Lung (tissue), 12 donors: ENCODE measurements around the gene ADAMTS7. TPM values are rescaled to one million over a fixed set of nuclear protein-coding genes. Genes with fewer than 3 reads are reported as not detected.
"Not testable (repeated sequence)": the region's sequence is repeated elsewhere in the genome, so short reads cannot be mapped to it uniquely, and the experiment has no call there.

ENCODE experiments used
- ATAC-seq: fragments of 200-7000 bp; cut with Tn5 transposase; one replicate; pipeline ENCODE4 v1.9.1; 2020; ENCODE audit warnings: moderate number of reproducible peaks; ENCODE audit not compliant: insufficient read depth, low FRiP score
- DNase-seq, 3 donors: peaks; one replicate each; pipeline ENCODE4 v3.0.0-alpha.2; 2013 to 2017
- H3K27ac ChIP-seq, 2 donors: one replicate each; pipeline ENCODE4 v1.5.1; 2013; ENCODE audit warnings: mild to moderate bottlenecking in 2 of 2, moderate library complexity in 2 of 2, control low read depth in 1 of 2, inconsistent platforms in 1 of 2, low read depth in 1 of 2, low read length in 1 of 2
- H3K27me3 ChIP-seq, 3 donors: one replicate each; pipeline ENCODE4 v1.5.1; 2013; ENCODE audit warnings: low read length in 2 of 3; ENCODE audit not compliant: control insufficient read depth in 3 of 3, insufficient read depth in 3 of 3
- H3K36me3 ChIP-seq, 4 donors: one replicate each; pipeline ENCODE4 v1.5.1; 2013; ENCODE audit warnings: low read length in 4 of 4, mild to moderate bottlenecking in 1 of 4, moderate library complexity in 1 of 4; ENCODE audit not compliant: control insufficient read depth in 4 of 4, insufficient read depth in 4 of 4
- H3K4me1 ChIP-seq, 5 donors: one replicate each; pipeline ENCODE4 v1.5.1; 2013; ENCODE audit warnings: low read length in 5 of 5, mild to moderate bottlenecking in 2 of 5, moderate library complexity in 1 of 5; ENCODE audit not compliant: control insufficient read depth in 5 of 5, insufficient read depth in 5 of 5
- H3K4me3 ChIP-seq: one replicate; pipeline ENCODE4 v1.5.1; 2013; ENCODE audit warnings: mild to moderate bottlenecking, control low read depth, moderate library complexity
- H3K9ac ChIP-seq, 2 donors: one replicate each; pipeline ENCODE4 v1.5.1; 2013; ENCODE audit warnings: low read length in 2 of 2, control low read depth in 1 of 2; ENCODE audit not compliant: insufficient read depth in 1 of 2
- H3K9me3 ChIP-seq, 4 donors: one replicate each; pipeline ENCODE4 v1.5.1; 2013; ENCODE audit warnings: low read length in 3 of 4, mild to moderate bottlenecking in 1 of 4, moderate library complexity in 1 of 4; ENCODE audit not compliant: control insufficient read depth in 4 of 4, insufficient read depth in 3 of 4
- WGBS, 2 donors: extraction: QIAGEN DNeasy Blood & Tissue Kit; methylation state at CpG; one replicate each; pipeline ENCODE4 v1.1.7; 2013; 5-methylcytosine and 5-hydroxymethylcytosine counted together
- polyA plus RNA-seq, 2 donors: library from polyadenylated mRNA; stranded (reverse); fragments of 200-250 nt; gene quantifications; one replicate each; pipeline ENCODE4 v1.2.1, GENCODE V29; 2013
- total RNA-seq, 2 donors: library from RNA; depleted of rRNA in 1 of 2; stranded (reverse); fragments of >200 nt in 1 of 2; gene quantifications; one replicate each; pipeline ENCODE4 v1.2.1, GENCODE V29; 2014 to 2021
- TF ChIP-seq, protein P1 (sequence below): IDR thresholded peaks from 2 replicates; pipeline ENCODE4 v1.5.1; 2012; ENCODE audit warnings: mild to moderate bottlenecking; ENCODE audit errors: control extremely low read depth, extremely low read depth
- donor health status: control.
- donor health status: control.
- donor health status: Bipolar disorder and iron deficiency.
- donor health status: healthy.
- donor health status: DM: yes; HTN: yes; CAD: no.

ADAMTS7 gene
- total and polyA plus RNA-seq, 4 donors, result 3.3 to 13.1 (median 5.2) TPM

- H3K36me3 ChIP-seq, result peaks cover 0 to 13% (median 3%) of the 10 kb centered on the region in 4 donors
- DNase-seq, H3K9me3 ChIP-seq, H3K27me3 ChIP-seq, H3K9ac ChIP-seq, H3K4me3 ChIP-seq, H3K27ac ChIP-seq, ATAC-seq: not testable (repeated sequence)
- peaks cover 0 to 16% (median 6%) of the 10 kb centered on the region in 5 donors for H3K4me1 ChIP-seq
- 75 to 78% methylated on average over 4 of the region's 4 CpGs for WGBS, 2 donors
Observed at GRCh38 chr15:78781381-78781780, 29.9 kb downstream of the ADAMTS7 start.

DNA sequence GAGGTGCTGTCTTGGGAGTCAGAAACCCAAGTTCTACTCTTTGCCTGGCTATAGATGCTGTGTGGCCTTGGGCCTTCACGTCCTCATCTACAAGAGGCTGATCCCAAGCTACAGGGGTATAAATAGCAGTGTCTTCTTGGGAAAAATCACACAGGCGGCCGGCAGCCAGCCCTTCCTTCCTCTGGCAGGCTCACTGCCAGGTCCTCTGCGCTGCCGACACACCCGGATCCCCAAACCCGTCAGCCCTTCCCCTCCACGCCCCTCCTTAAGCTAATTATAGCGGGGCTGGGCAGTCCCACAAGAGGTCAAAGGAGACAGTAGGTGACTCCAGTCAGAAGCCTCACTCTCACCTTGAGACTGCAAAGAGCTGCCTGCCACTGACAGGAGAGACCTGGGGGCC lies 31.3 kb downstream of the ADAMTS7 start:
- not testable (repeated sequence) for H3K27ac ChIP-seq, DNase-seq, H3K27me3 ChIP-seq, H3K9ac ChIP-seq, H3K36me3 ChIP-seq, H3K4me3 ChIP-seq, H3K9me3 ChIP-seq
- 6% methylated on average over 1 of the region's 9 CpGs; no CpG with 5 or more reads in 1 of the 2 donors for WGBS, 2 donors
- ATAC-seq, result peak; percentile 44
- peaks cover 0 to 16% (median 6%) of the 10 kb centered on the region in 5 donors for H3K4me1 ChIP-seq

DNA sequence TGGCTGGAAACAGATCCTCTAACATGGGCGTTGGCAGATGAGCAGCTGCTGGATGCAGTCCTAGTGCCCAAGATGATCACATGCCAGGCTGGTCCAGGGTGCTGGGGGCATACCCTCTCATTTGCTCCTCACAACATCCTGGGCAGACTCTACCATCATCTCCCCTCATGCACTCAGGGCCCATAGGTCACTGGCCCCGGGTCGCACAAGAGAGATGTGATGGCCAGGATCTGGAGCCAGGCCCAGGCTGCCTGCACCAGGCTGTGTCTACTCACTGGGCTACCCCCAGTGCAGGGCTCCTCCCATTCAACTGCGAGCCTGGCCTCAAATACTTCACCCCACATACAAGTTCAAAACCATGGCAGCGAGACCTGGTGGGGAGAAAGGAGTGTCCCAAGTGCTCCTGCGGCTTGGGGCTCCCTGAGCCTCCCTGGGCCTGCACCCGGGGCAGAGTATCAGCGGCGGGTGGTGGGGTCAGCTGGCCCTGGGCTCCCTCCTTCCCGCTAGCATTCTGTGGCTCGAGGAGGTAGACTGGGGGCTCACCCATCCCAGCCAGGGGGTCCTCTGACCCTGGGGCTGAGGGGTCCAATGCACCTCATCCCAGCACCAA lies 32.0 kb downstream of the ADAMTS7 start:
- H3K27ac ChIP-seq, H3K9ac ChIP-seq, DNase-seq, H3K27me3 ChIP-seq, H3K9me3 ChIP-seq, H3K36me3 ChIP-seq, ATAC-seq, H3K4me3 ChIP-seq: not testable (repeated sequence)
- H3K4me1 ChIP-seq, result peaks cover 0 to 16% (median 6%) of the 10 kb centered on the region in 5 donors
- WGBS, 2 donors, result 78% methylated on average over 11 of the region's 11 CpGs

DNA sequence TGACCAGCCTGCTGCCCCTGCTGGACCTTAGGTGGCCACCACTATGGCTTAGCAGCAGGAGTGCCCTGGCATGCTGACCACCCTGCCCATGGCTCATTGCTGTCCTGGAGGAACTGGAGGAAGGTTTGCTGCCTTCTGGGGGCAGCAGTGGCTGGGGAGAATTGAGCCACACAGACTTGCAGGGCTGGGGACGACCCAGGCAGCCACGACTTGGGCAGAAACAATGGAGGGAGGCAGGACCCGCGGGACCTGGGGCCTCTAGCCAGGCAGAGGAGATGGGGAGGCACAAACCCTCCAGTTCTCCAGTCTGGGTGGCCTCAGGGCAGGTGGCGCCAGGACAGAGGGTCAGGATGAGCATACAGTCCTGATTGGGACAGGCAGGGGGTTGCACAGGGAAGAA lies 32.8 kb downstream of the ADAMTS7 start:
- H3K9me3 ChIP-seq, result no peaks in the 10 kb centered on the region
- ATAC-seq (no peak), DNase-seq (no peak)
- H3K36me3 ChIP-seq, result no peaks in the 10 kb centered on the region
- TF ChIP-seq, protein P1, sequence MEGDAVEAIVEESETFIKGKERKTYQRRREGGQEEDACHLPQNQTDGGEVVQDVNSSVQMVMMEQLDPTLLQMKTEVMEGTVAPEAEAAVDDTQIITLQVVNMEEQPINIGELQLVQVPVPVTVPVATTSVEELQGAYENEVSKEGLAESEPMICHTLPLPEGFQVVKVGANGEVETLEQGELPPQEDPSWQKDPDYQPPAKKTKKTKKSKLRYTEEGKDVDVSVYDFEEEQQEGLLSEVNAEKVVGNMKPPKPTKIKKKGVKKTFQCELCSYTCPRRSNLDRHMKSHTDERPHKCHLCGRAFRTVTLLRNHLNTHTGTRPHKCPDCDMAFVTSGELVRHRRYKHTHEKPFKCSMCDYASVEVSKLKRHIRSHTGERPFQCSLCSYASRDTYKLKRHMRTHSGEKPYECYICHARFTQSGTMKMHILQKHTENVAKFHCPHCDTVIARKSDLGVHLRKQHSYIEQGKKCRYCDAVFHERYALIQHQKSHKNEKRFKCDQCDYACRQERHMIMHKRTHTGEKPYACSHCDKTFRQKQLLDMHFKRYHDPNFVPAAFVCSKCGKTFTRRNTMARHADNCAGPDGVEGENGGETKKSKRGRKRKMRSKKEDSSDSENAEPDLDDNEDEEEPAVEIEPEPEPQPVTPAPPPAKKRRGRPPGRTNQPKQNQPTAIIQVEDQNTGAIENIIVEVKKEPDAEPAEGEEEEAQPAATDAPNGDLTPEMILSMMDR, result no peak
- peaks cover 0 to 16% (median 6%) of the 10 kb centered on the region in 5 donors for H3K4me1 ChIP-seq
- H3K4me3 ChIP-seq, result no peak overlapping the region
- WGBS, 2 donors, result 69 to 78% methylated on average over 5 of the region's 5 CpGs
- H3K9ac ChIP-seq, result no peak overlapping the region
- H3K27me3 ChIP-seq, result no peaks in the 10 kb centered on the region
- peak overlapping the region; percentile 13 to 54 for H3K27ac ChIP-seq

DNA sequence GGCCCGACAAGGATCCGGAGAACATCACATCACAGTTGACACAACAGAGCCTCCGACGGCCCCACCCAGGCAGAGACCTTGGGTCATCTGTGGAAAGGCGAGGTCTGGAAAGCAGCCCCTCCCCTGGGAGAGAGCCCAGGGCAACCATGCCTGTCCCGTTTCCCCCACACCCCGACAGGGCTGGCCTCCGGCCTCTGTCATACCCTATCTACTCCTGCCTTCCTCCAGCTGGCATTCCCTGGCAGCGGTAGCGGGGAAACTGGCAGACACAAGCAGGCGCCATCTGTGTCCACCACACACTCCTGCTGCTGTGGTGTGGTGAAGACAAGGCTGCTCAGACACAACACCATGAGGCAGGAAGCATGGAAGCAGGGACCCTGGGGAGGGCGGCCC lies 33.3 kb downstream of the ADAMTS7 start:
- Histone ChIP-seq H3K4me1 (peaks cover 0 to 16% (median 6%) of the 10 kb centered on the region in 5 donors), H3K27ac (peak overlapping the region in 1 of 2 donors; percentile 54)
- DNase-seq, result peak; percentile 36 to 47 (median 42)
- not testable (repeated sequence) for H3K36me3 ChIP-seq, H3K9ac ChIP-seq, H3K4me3 ChIP-seq, H3K27me3 ChIP-seq, H3K9me3 ChIP-seq, ATAC-seq
- 59 to 85% methylated on average over 12 of the region's 12 CpGs for WGBS, 2 donors

GRCh38 chr15:78777290-78777952 lies 33.8 kb downstream of the ADAMTS7 start:
- H3K27ac ChIP-seq, H3K27me3 ChIP-seq, ATAC-seq, DNase-seq, H3K4me3 ChIP-seq, H3K9ac ChIP-seq, H3K36me3 ChIP-seq, H3K9me3 ChIP-seq: not testable (repeated sequence)
- peaks cover 0 to 16% (median 6%) of the 10 kb centered on the region in 5 donors for H3K4me1 ChIP-seq
- WGBS, 2 donors, result 84 to 86% methylated on average over 23 to 26 of the region's 26 CpGs

DNA sequence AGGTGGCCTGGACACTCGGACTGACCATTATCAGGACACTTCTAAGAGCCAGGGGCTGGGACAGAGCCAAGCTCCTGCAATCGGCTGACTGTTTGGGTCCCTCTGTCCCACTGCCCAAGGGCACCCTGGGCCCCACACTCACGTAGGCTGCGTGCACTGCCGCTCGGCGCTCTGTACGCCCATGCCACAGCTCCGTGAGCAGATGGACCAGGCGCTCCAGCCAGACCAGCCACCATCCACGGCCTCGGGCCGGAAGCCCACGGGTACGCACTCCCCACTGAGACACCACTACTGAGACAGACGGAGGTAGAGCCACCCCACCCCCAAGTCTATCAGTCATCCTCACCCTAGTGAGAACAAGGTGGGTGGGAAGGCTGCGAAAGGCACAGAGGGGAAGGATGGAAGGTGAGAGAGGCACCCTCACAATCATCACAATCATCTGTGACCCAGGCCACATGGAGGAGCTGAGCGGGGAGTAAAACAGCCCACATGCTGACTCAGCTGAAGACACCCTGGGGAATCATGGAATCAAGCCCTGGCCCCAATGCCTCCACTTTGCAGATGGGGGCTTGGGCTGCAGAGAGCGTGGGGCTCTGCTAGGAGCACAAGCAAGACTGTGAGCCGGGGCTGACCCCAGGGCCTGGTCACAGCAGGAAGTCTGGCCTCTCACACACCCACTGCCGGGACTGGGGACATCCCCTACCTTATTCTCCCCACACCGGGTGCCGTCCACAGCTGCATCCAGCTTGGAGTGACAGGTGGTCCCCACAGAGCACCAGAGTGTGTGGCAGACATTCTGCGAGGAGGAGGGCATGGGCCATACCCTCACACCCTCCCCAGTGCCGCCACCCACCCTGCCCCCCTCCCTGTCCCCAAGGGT lies 35.0 kb downstream of the ADAMTS7 start:
- 90% methylated on average over 21 to 25 of the region's 25 CpGs for WGBS, 2 donors

More for the DNA sequence above, 35.0 kb downstream of the ADAMTS7 start:
- H3K9me3 ChIP-seq, ATAC-seq, H3K9ac ChIP-seq, H3K4me3 ChIP-seq, H3K27ac ChIP-seq, DNase-seq, H3K27me3 ChIP-seq, H3K36me3 ChIP-seq: not testable (repeated sequence)
- H3K4me1 ChIP-seq, result peaks cover 0 to 15% (median 6%) of the 10 kb centered on the region in 5 donors
